Measurements from ENCODE around the gene PRDM16.

- TF ChIP-seq, protein P1, sequence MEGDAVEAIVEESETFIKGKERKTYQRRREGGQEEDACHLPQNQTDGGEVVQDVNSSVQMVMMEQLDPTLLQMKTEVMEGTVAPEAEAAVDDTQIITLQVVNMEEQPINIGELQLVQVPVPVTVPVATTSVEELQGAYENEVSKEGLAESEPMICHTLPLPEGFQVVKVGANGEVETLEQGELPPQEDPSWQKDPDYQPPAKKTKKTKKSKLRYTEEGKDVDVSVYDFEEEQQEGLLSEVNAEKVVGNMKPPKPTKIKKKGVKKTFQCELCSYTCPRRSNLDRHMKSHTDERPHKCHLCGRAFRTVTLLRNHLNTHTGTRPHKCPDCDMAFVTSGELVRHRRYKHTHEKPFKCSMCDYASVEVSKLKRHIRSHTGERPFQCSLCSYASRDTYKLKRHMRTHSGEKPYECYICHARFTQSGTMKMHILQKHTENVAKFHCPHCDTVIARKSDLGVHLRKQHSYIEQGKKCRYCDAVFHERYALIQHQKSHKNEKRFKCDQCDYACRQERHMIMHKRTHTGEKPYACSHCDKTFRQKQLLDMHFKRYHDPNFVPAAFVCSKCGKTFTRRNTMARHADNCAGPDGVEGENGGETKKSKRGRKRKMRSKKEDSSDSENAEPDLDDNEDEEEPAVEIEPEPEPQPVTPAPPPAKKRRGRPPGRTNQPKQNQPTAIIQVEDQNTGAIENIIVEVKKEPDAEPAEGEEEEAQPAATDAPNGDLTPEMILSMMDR (IDR thresholded peaks at IDR 0.05; ENCODE audit: control extremely low read depth in 1 of 3, insufficient read depth in 1 of 3, low read depth in 1 of 3, low read length in 3 of 3): no peak
- TF ChIP-seq KDM4A (IDR thresholded peaks at IDR 0.05; ENCODE audit: low read depth, low read length, severe bottlenecking) (no peak), POLR2A (IDR thresholded peaks at IDR 0.05; ENCODE audit: control extremely low read depth in 1 of 2, low read depth in 2 of 2, low read length in 2 of 2) (no peak), CEBPB (IDR thresholded peaks at IDR 0.05; ENCODE audit: low read depth, low read length) (no peak), EP300 (IDR thresholded peaks at IDR 0.05; ENCODE audit: borderline replicate concordance in 1 of 2, low read depth in 2 of 2, low read length in 2 of 2) (no peak), POLR2AphosphoS5 (IDR thresholded peaks at IDR 0.05; ENCODE audit: low read depth, low read length) (no peak)
- TF ChIP-seq, protein P2, sequence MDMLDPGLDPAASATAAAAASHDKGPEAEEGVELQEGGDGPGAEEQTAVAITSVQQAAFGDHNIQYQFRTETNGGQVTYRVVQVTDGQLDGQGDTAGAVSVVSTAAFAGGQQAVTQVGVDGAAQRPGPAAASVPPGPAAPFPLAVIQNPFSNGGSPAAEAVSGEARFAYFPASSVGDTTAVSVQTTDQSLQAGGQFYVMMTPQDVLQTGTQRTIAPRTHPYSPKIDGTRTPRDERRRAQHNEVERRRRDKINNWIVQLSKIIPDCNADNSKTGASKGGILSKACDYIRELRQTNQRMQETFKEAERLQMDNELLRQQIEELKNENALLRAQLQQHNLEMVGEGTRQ (IDR thresholded peaks at IDR 0.05; ENCODE audit: low read length): no peak
Observed at GRCh38 chr1:3092530-3092929, 23.5 kb downstream of the PRDM16 start.

Measured in H1 (cell line).